Natural killer cell (primary cell): ENCODE results near the gene FCHO2. TPM values are rescaled to one million over a fixed set of nuclear protein-coding genes. Genes with fewer than 3 reads are reported as not detected.

ENCODE experiments used
- ATAC-seq, 3 donors: fragments of 150-1000 bp in 2 of 3; fragments of 200-7000 bp in 1 of 3; cut with Tn5 transposase; 1 replicate in 1 of 3; 2 replicates in 2 of 3; pipeline ENCODE4 v1.10.0; 2021; ENCODE audit warnings: mild to moderate bottlenecking in 2 of 3, moderate library complexity in 2 of 3
- DNase-seq, 2 donors: peaks; one replicate each; pipeline versions ENCODE4 v3.0.0 to v3.0.0-alpha.2; 2013 to 2021; ENCODE audit warnings: mixed read lengths in 1 of 2
- H3K27ac ChIP-seq: one replicate; pipeline ENCODE4 v1.5.1; 2013; ENCODE audit warnings: mild to moderate bottlenecking, low read length
- H3K27me3 ChIP-seq: one replicate; pipeline ENCODE4 v1.6.1; 2013; ENCODE audit warnings: low read length; ENCODE audit not compliant: control insufficient read depth, insufficient read depth
- H3K36me3 ChIP-seq: one replicate; pipeline ENCODE4 v1.6.1; 2013; ENCODE audit warnings: low read length; ENCODE audit not compliant: control insufficient read depth, insufficient read depth
- H3K4me1 ChIP-seq: one replicate; pipeline ENCODE4 v1.6.1; 2013; ENCODE audit warnings: low read length; ENCODE audit not compliant: control insufficient read depth, insufficient read depth
- H3K4me3 ChIP-seq: one replicate; pipeline ENCODE4 v1.5.1; 2013; ENCODE audit warnings: low read length
- H3K9me3 ChIP-seq: one replicate; pipeline ENCODE4 v1.6.1; 2013; ENCODE audit warnings: low read length; ENCODE audit not compliant: control insufficient read depth, insufficient read depth
- H3K27ac Mint-ChIP-seq, 2 donors: one replicate each; pipeline ENCODE4 v1.8.0; 2022; ENCODE audit warnings: mild to moderate bottlenecking in 2 of 2, mixed read lengths in 2 of 2, moderate library complexity in 1 of 2
- H3K27me3 Mint-ChIP-seq, 2 donors: one replicate each; pipeline ENCODE4 v1.8.0; 2022; ENCODE audit warnings: low read depth in 2 of 2, mixed read lengths in 2 of 2
- H3K36me3 Mint-ChIP-seq: one replicate; pipeline ENCODE4 v1.8.0; 2022; ENCODE audit warnings: mixed read lengths
- H3K4me1 Mint-ChIP-seq, 2 donors: one replicate each; pipeline ENCODE4 v1.8.0; 2022; ENCODE audit warnings: mixed read lengths in 2 of 2
- H3K4me3 Mint-ChIP-seq: one replicate; pipeline ENCODE4 v1.8.0; 2022; ENCODE audit warnings: mild to moderate bottlenecking, moderate library complexity, mixed read lengths
- H3K9me3 Mint-ChIP-seq, 2 donors: one replicate each; pipeline ENCODE4 v1.8.0; 2022; ENCODE audit warnings: mixed read lengths in 2 of 2
- CTCF ChIP-seq: fragments of 200-600 bp; IDR thresholded peaks from one replicate; pipeline ENCODE4 v1.8.0; 2022; ENCODE audit warnings: antibody characterized with exemption
- WGBS: methylation state at CpG from one replicate; pipeline ENCODE4 v1.1.7; 2013; ENCODE audit warnings: missing lambda C conversion rate; ENCODE audit not compliant: insufficient coverage; 5-methylcytosine and 5-hydroxymethylcytosine counted together
- intact Hi-C: fragments of 100-400 bp; cut with micrococcal nuclease; formaldehyde crosslinking; loops from one replicate; pipeline ENCODE4 v1.14.2; 2022
- total RNA-seq, 4 donors: library from RNA; stranded (reverse); fragments of 120-200 nt in 1 of 4; gene quantifications; one replicate each; pipeline versions ENCODE4 v1.2.3 to v1.2.4, GENCODE V29; 2013 to 2022

The FCHO2 gene
- total RNA-seq, 3 donors from 2014 or later (not counting 1 experiment from before 2014, with no cell fraction given) = 18.5 to 23.4 (median 22.7) TPM

- H3K4me3 Mint-ChIP-seq = peak overlapping the region; percentile 59
- H3K27ac ChIP-seq = no peak overlapping the region
- DNase-seq (no peak), ATAC-seq (no peak)
- H3K9me3 Mint-ChIP-seq = no peaks in the 10 kb centered on the region
- H3K9me3 ChIP-seq = no peaks in the 10 kb centered on the region
- 75% methylated on average over 19 of the region's 19 CpGs for WGBS
- TF ChIP-seq CTCF = no peak
- peaks cover 27 to 37% of the 10 kb centered on the region in 2 donors for H3K4me1 Mint-ChIP-seq
- no peaks in the 10 kb centered on the region for H3K36me3 ChIP-seq
- intact Hi-C loops = no loop called here
- H3K27me3 Mint-ChIP-seq = peaks cover 34% of the 10 kb centered on the region in 2 donors
- H3K27me3 ChIP-seq = peaks cover 16% of the 10 kb centered on the region
- H3K36me3 Mint-ChIP-seq = no peaks in the 10 kb centered on the region
- H3K4me1 ChIP-seq = peaks cover 36% of the 10 kb centered on the region
- peak overlapping the region; percentile 45 to 56 for H3K27ac Mint-ChIP-seq
- no peak overlapping the region for H3K4me3 ChIP-seq
Measured at GRCh38 chr5:73122875-73123810, 167.3 kb downstream of the FCHO2 start.

GRCh38 chr5:73125289-73125688 is 169.4 kb downstream of the FCHO2 start:
- H3K9me3 ChIP-seq = no peaks in the 10 kb centered on the region
- H3K4me3 Mint-ChIP-seq = no peak overlapping the region
- H3K27ac Mint-ChIP-seq = no peak overlapping the region
- peaks cover 22 to 28% of the 10 kb centered on the region in 2 donors for H3K27me3 Mint-ChIP-seq
- no peaks in the 10 kb centered on the region for H3K36me3 Mint-ChIP-seq
- no peaks in the 10 kb centered on the region for H3K9me3 Mint-ChIP-seq
- H3K4me3 ChIP-seq = no peak overlapping the region
- peaks cover 27 to 37% of the 10 kb centered on the region in 2 donors for H3K4me1 Mint-ChIP-seq
- no peak for TF ChIP-seq CTCF
- 64% methylated on average over 4 of the region's 4 CpGs for WGBS
- H3K36me3 ChIP-seq = no peaks in the 10 kb centered on the region
- no peak overlapping the region for H3K27ac ChIP-seq
- peaks cover 30% of the 10 kb centered on the region for H3K4me1 ChIP-seq
- DNase-seq = no peak
- intact Hi-C loops = no loop called here
- H3K27me3 ChIP-seq = peaks cover 13% of the 10 kb centered on the region
- no peak for ATAC-seq

GRCh38 chr5:73126381-73126780 is 170.5 kb downstream of the FCHO2 start:
- Mint-ChIP-seq H3K36me3 (no peaks in the 10 kb centered on the region), H3K9me3 (no peaks in the 10 kb centered on the region), H3K27me3 (peaks cover 17 to 26% of the 10 kb centered on the region in 2 donors), H3K4me3 (no peak overlapping the region), H3K4me1 (peaks cover 27 to 32% of the 10 kb centered on the region in 2 donors), H3K27ac (no peak overlapping the region)
- H3K27ac ChIP-seq = no peak overlapping the region
- H3K36me3 ChIP-seq = no peaks in the 10 kb centered on the region
- DNase-seq = no peak
- intact Hi-C loops = no loop called here
- no peak for ATAC-seq
- no peaks in the 10 kb centered on the region for H3K9me3 ChIP-seq
- H3K4me3 ChIP-seq = no peak overlapping the region
- peaks cover 24% of the 10 kb centered on the region for H3K4me1 ChIP-seq
- peaks cover 5% of the 10 kb centered on the region for H3K27me3 ChIP-seq
- no peak for TF ChIP-seq CTCF
- WGBS = 91% methylated on average over 4 of the region's 4 CpGs
